ENCODE results near the gene GABRA4.

The GABRA4 gene

DNA sequence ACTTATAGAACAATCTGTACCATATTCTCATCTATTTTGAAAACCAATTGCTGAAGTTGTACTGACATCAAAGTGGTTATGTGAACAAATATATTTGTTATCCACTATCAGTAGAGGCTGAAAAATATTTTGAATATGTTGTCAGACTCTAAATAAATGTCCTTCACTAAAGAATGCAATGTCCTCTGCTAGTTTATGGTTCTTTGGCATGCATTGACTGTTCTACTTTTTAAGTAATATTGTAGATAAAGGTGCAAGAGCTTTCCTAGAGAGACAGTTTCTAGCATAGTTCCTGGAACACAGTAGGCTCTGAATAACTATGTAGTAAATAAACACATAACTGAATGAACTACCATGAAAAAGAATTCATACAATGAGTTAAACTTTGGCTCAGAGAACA lies 66.2 kb downstream of the GABRA4 start:
- no peak for DNase-seq (ENCODE audit: low read depth)

DNA sequence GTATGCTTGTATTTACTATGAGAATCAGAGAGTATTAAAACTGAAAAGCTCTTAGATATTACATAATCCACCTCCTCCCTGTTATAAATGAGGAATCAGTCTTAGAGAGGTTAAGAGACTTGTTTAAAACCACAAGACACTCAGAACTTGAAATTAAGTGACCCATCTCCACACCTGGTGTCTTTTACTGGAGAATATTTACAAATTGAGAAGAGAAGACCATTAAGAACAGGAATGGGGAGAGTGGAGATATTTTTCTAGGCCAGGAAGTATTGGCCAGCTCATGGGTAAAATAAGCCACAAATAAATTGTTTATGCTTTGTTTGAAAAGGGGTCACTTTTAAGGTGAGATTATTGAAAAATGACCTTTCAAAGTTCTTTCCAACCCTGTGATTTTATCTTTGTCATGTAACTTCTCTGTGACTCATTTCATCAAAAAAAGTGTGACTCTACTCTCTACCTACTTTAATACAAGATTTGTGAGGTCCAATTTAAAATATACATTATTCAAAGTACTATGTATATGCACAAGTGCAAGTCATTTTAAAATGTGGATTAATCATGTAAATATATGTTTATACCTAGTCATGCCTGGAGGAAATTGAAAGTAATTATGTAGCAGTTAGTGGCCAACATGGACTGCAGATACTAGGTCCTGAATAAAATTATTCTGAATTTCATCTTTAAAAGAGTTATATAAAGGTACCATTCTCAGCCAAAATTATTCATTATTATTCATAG lies 68.4 kb downstream of the GABRA4 start:
- DNase-seq (ENCODE audit: low read depth): no peak

DNA sequence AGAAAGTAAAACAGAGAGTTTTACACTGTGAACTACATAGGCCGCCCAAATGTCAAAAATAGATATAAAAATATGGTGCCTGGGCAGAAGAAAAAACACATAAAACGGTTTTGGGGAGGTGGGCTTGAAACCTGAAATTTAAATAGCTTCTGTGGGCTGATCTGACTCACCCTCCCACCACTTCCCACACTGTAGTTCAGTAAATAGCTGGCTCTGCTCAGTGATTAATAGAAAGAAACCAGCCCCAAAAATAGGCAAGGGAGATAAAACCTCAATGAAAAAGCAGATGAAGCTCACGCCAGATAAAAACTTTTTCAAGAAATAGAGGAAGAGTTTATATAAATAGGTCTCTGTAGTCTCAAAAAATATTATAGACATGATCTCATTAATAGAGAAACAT lies 71.2 kb downstream of the GABRA4 start:
- DNase-seq (ENCODE audit: low read depth): no peak

DNA sequence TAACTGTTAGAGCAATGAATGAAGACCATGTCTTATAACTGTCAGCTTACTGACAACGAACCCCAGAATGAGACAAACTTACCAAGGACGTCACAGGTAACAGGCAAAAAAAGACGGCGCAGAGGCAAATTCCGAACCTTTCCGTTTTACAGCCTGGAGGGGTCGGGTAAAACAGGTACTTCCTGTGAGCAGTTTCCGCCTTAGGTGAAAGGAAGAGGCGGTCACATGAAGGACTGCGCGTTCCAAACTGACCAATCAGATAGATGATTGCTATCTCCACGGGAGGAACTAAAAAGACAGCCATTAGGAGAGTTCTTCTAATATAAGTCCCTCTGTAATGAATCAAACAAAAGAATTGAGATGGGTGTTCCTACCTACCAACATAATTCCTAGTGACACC lies 84.3 kb downstream of the GABRA4 start, which contains the start of gene COX7B2:
TSS of gene COX7B2 (minus strand) at position 168 of the 400 bp plus-strand sequence. CDS start 174,053 bp downstream, outside the sequence.
- DNase-seq (ENCODE audit: low read depth): no peak

DNA sequence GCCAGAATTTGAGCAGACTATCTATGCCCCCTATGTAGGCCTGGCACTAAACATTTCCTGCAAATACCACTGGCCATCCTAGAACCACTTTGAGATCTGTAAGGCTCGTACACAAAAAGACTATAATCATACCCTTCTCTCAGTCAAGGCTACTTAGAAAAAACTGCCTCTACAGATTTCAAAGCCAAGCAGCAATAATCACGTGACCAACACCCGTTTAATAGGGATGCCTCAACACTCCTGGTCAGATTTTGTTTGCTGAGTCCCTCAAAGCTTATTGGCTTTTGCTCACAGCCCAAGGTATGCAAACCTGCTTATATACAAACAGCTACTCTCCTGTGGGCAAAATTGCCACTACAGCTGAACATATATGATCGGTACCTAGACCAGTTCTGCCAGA lies 85.2 kb downstream of the GABRA4 start:
- DNase-seq (ENCODE audit: low read depth): no peak

DNA sequence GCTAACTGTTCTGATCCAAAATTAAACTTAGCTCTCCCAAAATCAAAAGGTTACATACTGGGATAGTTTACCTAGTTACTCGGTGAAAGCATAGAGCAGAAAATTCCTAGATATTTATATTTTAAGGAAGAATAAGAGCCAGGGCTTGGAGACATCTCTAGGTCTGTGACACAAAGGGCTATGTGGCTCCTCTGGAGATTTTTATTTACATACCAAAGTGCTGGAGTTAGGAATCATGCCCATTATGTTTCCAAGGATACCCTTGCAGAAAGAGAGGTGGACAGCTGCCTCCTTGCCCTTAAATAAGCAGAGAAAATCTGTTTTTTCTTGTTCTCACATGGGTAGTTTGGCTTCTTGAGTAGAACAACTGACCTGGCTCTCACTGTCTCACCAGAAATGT lies 93.3 kb downstream of the GABRA4 start:
- no peak for DNase-seq (ENCODE audit: low read depth)

DNA sequence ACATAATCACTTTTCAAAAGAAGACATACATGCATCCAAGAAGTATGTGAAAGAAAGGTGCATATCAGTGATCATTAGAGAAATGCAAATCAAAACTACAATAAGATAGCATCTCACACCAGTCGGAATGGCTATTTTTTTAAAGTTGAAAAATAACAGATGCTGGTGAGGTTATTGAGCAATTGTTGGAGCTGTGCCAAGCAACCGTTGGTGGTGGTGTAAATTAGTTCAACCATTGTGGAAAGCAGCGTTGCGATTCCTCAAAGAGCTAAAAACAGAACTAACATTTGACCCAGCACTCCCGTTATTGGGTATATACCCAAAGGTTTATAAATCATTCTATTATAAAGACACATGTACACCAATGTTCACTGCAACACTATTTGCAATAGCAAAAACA lies 98.6 kb downstream of the GABRA4 start:
- DNase-seq (ENCODE audit: low read depth): no peak

DNA sequence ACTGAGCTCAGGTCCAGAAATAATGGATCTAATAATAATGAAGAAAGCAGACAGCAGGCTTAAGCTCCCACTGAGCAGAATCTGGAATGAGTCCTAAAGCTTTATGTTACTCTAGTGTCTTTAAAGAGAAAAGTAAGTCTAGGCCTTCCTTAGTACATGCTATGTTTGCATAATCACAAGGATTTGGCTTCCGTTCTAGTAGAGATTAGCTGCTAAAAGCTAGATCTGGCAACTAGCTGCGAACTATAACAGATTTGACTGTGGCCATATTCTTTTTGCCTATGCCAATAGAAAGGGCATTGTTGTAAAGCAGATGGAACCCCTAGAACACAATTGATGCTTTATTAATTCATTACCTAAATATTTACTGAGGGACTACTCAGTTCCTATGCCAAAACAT lies 103.3 kb downstream of the GABRA4 start:
- no peak for DNase-seq (ENCODE audit: low read depth)

DNA sequence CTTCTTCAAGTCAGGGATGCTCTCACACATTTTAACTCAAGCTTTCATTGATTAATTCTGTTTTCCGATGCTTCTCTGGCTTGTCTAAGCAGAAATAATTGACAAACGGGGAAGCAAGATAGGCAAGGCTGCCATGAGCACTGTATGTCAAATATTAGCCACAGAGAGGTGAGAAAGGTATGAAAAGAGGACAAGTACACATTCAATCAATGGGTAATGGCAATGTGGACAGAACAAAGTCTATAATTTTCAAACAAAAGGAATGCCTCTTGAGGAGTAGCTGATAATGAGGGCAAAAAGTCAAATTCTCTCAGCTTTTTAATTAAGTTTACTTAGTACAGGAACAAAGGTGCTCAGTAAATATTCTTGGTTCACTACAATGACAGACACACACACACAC lies 104.0 kb downstream of the GABRA4 start:
- no peak for DNase-seq (ENCODE audit: low read depth)

DNA sequence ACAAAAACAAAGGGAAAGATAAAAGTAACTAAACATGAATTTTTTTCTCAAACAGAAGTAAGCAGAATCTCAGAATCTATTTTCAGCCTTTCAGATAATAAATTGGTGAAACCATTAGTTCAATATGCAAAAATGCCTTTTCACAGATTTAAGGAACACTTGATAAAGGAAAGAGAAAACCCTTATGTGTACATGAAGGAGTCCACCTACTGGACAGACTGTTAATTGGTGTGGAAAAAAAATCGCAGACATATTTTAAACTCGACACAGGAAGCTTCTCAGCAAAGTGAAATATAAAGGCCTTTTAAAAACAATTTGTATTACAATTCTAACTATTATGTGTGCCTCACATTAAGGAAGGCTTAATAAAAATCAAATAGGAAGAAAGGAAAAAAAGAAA lies 106.7 kb downstream of the GABRA4 start:
- no peak for DNase-seq (ENCODE audit: low read depth)

DNA sequence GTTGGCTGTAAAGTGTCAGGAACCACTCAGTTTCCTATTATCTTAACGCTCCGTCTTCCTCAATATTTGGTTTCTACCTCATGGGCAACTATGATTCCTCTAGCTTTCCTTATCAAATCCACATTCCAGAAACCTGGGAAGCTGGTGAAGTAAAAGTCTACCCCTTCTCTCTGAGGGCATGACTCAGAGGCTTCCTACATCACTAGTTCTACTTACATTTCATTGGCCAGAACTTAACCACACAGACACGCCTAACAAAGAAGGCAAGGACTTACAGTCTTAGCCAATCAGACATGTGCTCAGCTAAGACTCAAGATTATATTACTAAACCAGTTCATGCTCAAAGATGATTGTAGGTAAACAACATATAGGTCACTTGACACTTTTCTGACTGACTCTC lies 114.7 kb downstream of the GABRA4 start:
- DNase-seq (ENCODE audit: low read depth): no peak

DNA sequence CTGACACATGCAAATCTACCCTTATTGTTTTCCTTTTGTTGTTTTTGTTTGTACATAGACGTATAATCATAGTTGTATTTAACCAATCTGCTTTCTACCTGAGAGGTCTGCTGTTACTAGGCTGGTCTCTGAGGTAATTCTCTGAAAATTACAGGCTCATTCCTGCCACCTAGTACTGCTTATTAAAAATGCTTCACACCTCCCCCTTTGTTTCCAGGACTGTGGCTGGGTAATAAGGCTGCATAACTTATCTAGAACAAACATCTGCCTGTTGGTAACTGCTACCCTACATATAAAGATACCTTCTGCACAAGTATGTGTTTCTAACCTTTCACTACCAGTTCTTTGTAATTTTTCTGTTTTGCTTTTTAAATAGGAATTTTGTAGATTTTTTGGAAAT lies 118.6 kb downstream of the GABRA4 start:
- no peak for DNase-seq (ENCODE audit: low read depth)

DNA sequence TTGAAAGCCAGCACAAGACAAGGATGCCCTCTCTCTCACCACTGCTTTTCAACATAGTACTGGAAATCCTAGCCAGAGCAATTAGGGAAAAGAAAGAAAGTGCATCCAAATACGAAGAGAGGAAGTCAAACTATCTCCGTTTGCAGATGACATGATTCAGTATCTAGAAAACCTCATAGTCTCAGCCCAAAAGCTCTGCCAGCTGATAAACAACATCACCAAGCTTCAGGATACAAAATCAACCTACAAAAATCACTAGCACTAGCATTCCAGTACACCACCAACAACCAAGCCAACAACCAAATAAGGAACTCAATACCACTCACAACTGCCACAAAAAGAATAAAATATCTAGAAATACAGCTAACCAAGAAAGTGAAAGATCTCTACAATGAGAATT lies 123.0 kb downstream of the GABRA4 start:
- no peak for DNase-seq (ENCODE audit: low read depth)

Data from activated T-cell treated with anti-CD3 and anti-CD28 coated beads for 24 hours (primary cell).